Esophagus (tissue), 2 donors: ENCODE results near the gene ITSN1. TPM values are rescaled to one million over a fixed set of nuclear protein-coding genes. Genes with fewer than 3 reads are reported as not detected.

Experiments used
- H3K27ac ChIP-seq, 2 donors: one replicate each; pipeline ENCODE4 v1.5.1; 2013; ENCODE audit warnings: low read depth in 2 of 2, mild to moderate bottlenecking in 2 of 2, inconsistent platforms in 1 of 2, low read length in 1 of 2, moderate library complexity in 1 of 2
- H3K27me3 ChIP-seq, 2 donors: one replicate each; pipeline ENCODE4 v1.6.1; 2013; ENCODE audit warnings: low read length in 2 of 2, control low read depth in 1 of 2, mild to moderate bottlenecking in 1 of 2; ENCODE audit not compliant: insufficient read depth in 2 of 2, control insufficient read depth in 1 of 2
- H3K36me3 ChIP-seq, 2 donors: one replicate each; pipeline ENCODE4 v1.6.1; 2013; ENCODE audit warnings: low read length in 1 of 2; ENCODE audit not compliant: control insufficient read depth in 2 of 2, insufficient read depth in 2 of 2
- H3K4me1 ChIP-seq, 2 donors: one replicate each; pipeline ENCODE4 v1.6.1; 2013; ENCODE audit warnings: low read length in 1 of 2; ENCODE audit not compliant: control insufficient read depth in 2 of 2, insufficient read depth in 2 of 2
- H3K4me3 ChIP-seq, 2 donors: one replicate each; pipeline ENCODE4 v1.5.1; 2013; ENCODE audit warnings: low read length in 2 of 2, mild to moderate bottlenecking in 2 of 2, low read depth in 1 of 2, moderate library complexity in 1 of 2
- H3K9me3 ChIP-seq, 2 donors: one replicate each; pipeline ENCODE4 v1.6.1; 2013; ENCODE audit warnings: mild to moderate bottlenecking in 2 of 2, low read depth in 1 of 2, low read length in 1 of 2, moderate library complexity in 1 of 2; ENCODE audit not compliant: control insufficient read depth in 2 of 2, insufficient read depth in 1 of 2
- WGBS, 2 donors: extraction: QIAGEN DNeasy Blood & Tissue Kit; methylation state at CpG; one replicate each; pipeline ENCODE4 v1.1.7; 2013; 5-methylcytosine and 5-hydroxymethylcytosine counted together
- polyA plus RNA-seq, 2 donors: library from polyadenylated mRNA; stranded (reverse); fragments of 200-250 nt; gene quantifications; one replicate each; pipeline ENCODE4 v1.2.3, GENCODE V29; 2013
- donor health status: healthy with polysubstance abuse.
- donor health status: Bipolar disorder and iron deficiency.

The ITSN1 gene
- polyA plus RNA-seq, 2 donors = 6.6 to 8.9 TPM

GRCh38 chr21:33881689-33882440 lies 239.6 kb downstream of the ITSN1 start:
- Histone ChIP-seq H3K4me1 (no peaks in the 10 kb centered on the region), H3K27me3 (peaks cover 0 to 3% of the 10 kb centered on the region in 2 donors)
- WGBS, 2 donors = 75 to 86% methylated on average over 9 of the region's 9 CpGs

GRCh38 chr21:33883118-33883517 lies 240.8 kb downstream of the ITSN1 start:
- no peak overlapping the region for H3K27ac ChIP-seq
- H3K27me3 ChIP-seq = peaks cover 0 to 3% of the 10 kb centered on the region in 2 donors
- 50 to 64% methylated on average over 12 of the region's 12 CpGs for WGBS, 2 donors
- no peaks in the 10 kb centered on the region for H3K9me3 ChIP-seq
- no peak overlapping the region for H3K4me3 ChIP-seq
- H3K4me1 ChIP-seq = no peaks in the 10 kb centered on the region
- H3K36me3 ChIP-seq = no peaks in the 10 kb centered on the region

More at GRCh38 chr21:33881689-33882440, 239.6 kb downstream of the ITSN1 start:
- no peaks in the 10 kb centered on the region for H3K36me3 ChIP-seq
- H3K4me3 ChIP-seq = no peak overlapping the region
- no peak overlapping the region for H3K27ac ChIP-seq
- no peaks in the 10 kb centered on the region for H3K9me3 ChIP-seq

DNA sequence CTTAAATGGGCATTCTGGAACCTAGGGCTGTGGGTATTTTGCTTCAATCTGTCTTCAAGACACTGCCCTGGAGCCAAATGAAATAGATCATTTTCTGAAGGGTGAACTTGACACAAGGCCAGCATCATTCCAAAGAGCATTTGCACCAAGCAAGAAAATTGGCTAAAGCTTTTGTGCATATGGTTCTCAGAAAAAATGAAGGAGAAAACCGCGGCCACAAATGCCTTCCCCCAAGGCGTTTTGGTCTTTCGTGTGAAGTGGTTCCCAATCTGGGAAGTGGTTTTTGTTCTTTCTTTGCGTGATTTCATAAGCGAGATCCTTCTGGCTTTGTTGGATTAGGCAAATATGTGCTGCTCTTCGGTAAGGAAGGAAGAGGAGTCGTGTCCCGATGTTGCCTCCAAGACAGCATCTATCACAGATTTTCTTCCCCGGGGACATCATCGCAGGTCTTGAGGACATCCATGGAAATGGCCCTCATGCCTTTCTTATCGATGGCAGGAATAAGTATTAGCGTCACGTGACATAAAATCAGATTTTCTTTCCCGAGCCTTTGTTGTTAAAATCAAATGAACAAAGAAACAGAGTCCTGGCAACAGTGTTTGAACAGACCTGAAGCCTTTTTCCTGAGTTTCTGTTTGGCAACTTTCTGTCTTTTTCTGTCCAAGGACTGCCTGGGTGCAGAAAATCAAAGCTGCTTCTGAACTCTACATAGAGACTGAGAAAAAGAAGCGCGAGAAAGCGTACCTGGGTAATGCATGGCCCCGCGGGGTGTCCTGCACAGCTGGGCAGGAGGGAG lies 242.3 kb downstream of the ITSN1 start:
- 37 to 55% methylated on average over 20 of the region's 20 CpGs for WGBS, 2 donors
- Histone ChIP-seq H3K4me3 (no peak overlapping the region), H3K27ac (peak overlapping the region in 1 of 2 donors; percentile 19)

DNA sequence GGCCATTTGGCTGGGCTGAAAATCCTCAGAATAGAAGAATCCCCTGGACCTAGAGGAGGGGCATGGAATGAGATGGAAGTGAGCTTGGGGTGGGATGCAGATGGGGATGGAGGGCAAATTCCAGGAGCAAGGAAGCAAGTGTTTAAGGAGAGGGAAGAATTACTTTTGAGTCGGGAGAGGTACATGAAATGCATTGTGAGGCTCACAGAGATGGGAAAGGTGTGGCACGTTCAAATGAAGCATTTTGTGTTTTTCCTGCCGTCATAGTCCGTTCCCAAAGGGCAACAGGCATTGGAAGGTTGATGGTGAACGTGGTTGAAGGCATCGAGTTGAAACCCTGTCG lies 242.8 kb downstream of the ITSN1 start:
- H3K4me1 ChIP-seq = no peaks in the 10 kb centered on the region
- H3K9me3 ChIP-seq = no peaks in the 10 kb centered on the region
- H3K27me3 ChIP-seq = peaks cover 0 to 3% of the 10 kb centered on the region in 2 donors
- peak overlapping the region in 1 of 2 donors; percentile 19 for H3K27ac ChIP-seq
- H3K4me3 ChIP-seq = no peak overlapping the region
- WGBS, 2 donors = 49 to 62% methylated on average over 7 of the region's 7 CpGs
- no peaks in the 10 kb centered on the region for H3K36me3 ChIP-seq

More for the DNA sequence above, 242.3 kb downstream of the ITSN1 start:
- H3K9me3 ChIP-seq = no peaks in the 10 kb centered on the region
- no peaks in the 10 kb centered on the region for H3K4me1 ChIP-seq
- H3K27me3 ChIP-seq = peaks cover 0 to 3% of the 10 kb centered on the region in 2 donors
- H3K36me3 ChIP-seq = no peaks in the 10 kb centered on the region

DNA sequence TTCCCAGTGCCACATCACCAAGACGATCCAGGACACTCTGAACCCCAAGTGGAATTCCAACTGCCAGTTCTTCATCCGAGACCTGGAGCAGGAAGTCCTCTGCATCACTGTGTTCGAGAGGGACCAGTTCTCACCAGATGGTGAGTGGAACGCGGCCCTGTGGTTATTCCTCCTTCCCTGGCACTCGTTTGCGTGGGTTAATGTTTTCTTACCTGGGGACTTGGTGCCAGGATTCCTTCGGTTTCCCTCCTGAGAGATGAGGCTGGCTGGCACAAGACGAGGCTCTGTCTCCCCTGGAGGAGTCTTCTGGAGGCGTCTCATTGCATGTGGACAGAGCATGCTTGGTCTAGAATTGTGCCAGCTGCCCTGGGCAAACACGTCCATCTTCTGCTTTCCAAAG lies 244.0 kb downstream of the ITSN1 start:
- WGBS, 2 donors = 58 to 73% methylated on average over 11 of the region's 11 CpGs
- H3K36me3 ChIP-seq = no peaks in the 10 kb centered on the region
- H3K27me3 ChIP-seq = peaks cover 0 to 3% of the 10 kb centered on the region in 2 donors
- no peaks in the 10 kb centered on the region for H3K9me3 ChIP-seq
- no peak overlapping the region for H3K27ac ChIP-seq
- no peaks in the 10 kb centered on the region for H3K4me1 ChIP-seq
- no peak overlapping the region for H3K4me3 ChIP-seq

DNA sequence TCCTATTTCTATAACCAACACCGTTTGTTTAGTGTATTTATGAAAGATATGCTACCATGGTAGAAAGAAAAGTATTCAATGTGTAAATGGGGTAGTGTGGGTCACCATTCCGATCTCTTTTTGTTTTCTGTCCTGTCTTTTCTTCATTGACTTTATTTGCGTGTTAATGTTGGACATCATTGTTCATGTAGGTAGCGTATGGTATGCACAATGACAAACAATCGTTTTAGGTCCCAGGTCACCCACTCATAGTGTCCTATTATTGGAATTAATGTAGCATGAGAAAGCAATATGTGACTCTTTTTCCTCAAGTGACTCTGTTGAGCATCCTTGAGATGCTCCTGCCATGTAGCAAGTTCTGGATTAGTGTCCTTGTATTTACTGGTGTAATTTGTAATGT lies 247.9 kb downstream of the ITSN1 start:
- Histone ChIP-seq H3K36me3 (no peaks in the 10 kb centered on the region), H3K4me1 (peaks cover 0 to 5% of the 10 kb centered on the region in 2 donors), H3K27ac (no peak overlapping the region), H3K4me3 (no peak overlapping the region), H3K27me3 (no peaks in the 10 kb centered on the region), H3K9me3 (no peaks in the 10 kb centered on the region)
- 91 to 94% methylated on average over 5 of the region's 5 CpGs for WGBS, 2 donors

DNA sequence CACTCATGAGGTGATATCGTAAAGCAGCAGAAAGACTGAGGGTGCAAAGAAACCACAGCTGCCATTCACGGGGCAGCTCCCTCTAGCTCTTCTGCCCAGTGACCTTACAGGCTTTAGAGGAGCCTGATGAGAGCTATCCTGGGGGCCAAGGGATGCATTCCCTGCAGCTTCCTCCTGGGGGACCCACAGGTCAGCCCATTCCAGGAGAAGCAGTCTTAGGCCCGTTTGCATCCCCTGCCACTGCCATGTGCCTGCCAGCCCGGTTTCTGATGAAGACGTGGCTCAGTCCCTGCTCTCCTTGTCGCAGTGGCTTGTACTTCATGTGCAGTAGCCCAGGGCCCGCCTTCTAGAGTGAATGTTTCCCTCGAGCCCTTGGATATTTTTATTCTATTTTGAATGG lies 250.6 kb downstream of the ITSN1 start:
- Histone ChIP-seq H3K4me3 (no peak overlapping the region), H3K27ac (no peak overlapping the region), H3K4me1 (peaks cover 0 to 5% of the 10 kb centered on the region in 2 donors), H3K9me3 (no peaks in the 10 kb centered on the region), H3K36me3 (no peaks in the 10 kb centered on the region), H3K27me3 (no peaks in the 10 kb centered on the region)
- 83 to 84% methylated on average over 8 of the region's 8 CpGs for WGBS, 2 donors

DNA sequence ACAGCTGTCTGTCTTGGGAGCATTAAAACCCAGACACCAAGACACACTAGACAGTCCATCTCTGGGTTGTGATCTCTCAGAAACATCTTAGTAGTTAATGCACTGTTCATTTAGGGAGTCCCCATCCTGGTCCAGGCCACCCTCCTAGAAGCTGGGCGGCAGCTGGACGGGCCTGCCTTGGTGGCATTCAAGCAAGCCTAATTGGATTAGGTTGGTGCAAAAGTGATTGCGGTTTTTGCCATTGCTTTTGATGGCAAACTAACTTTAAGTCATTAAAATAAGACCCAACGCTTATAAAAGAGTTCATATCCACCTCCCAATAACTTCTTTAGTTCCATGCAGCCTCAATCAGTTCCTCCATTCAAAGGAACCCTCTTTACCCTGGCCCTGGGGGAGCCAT lies 251.6 kb downstream of the ITSN1 start:
- Histone ChIP-seq H3K4me3 (no peak overlapping the region), H3K36me3 (no peaks in the 10 kb centered on the region), H3K27me3 (no peaks in the 10 kb centered on the region), H3K4me1 (peaks cover 0 to 5% of the 10 kb centered on the region in 2 donors), H3K27ac (no peak overlapping the region), H3K9me3 (no peaks in the 10 kb centered on the region)
- WGBS, 2 donors = 92 to 96% methylated on average over 4 of the region's 4 CpGs

DNA sequence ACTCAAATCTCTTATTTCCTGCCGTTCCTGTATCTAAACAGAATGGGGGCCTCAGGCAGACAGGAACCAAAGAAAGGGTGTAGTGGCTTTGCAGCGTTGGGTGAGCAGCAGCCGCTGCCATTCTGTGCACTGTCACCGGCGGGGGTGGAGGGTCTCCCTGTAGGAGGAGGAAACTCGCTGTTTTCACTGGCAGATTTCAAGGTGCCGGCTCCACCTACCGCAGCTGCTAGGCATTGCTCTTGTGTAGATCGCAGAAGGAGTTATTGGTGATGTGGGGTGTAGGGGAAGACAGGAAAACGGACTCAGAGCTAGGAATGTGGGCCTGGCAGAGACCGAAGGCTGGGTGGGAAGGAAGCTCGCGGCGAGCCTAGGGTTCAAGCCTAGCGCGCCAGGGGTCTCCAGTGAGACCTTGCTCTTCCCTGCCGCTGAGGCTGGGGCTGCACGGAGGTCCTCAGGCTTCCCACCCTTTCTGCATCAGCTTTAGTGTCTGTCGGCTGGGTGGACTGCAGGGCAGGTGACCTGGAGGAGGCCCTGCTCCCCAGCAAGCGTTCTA lies 252.5 kb downstream of the ITSN1 start:
- Histone ChIP-seq H3K4me1 (peaks cover 0 to 5% of the 10 kb centered on the region in 2 donors), H3K9me3 (no peaks in the 10 kb centered on the region), H3K36me3 (no peaks in the 10 kb centered on the region), H3K4me3 (peak overlapping the region in 1 of 2 donors; percentile 15), H3K27me3 (no peaks in the 10 kb centered on the region), H3K27ac (no peak overlapping the region)
- 5 to 8% methylated on average over 20 of the region's 20 CpGs for WGBS, 2 donors
